ENCODE measurements around the gene FAM209B.

DNA sequence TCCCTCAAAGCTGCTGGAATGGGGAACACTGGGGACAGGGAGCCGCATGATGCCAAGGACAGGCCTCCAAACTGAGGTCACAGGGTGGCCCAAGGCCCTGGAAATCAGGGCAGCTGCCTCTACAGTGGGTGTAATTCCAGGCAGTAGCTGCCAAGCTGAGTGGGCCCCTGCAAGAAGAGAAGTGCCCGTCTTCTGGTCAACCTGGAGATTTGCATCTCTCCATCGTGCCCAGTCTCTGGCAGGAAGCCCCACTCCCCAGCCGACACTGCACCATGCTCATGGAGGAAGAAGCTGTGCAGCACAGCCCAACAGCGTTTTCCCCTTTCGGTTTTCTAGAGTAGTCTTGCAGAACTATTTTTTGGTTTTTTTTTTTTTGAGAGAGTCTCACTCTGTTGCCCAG lies 10.7 kb upstream of the FAM209B start:
- TF ChIP-seq MXI1 (conservative IDR thresholded peaks at IDR 0.05; ENCODE audit: poor library complexity, severe bottlenecking) (no peak), EZH2 (IDR thresholded peaks at IDR 0.05; ENCODE audit: borderline replicate concordance, insufficient read depth, low read length, poor library complexity, severe bottlenecking) (no peak), SMC3 (conservative IDR thresholded peaks at IDR 0.05; ENCODE audit: poor library complexity) (no peak)
- TF ChIP-seq, protein P1, sequence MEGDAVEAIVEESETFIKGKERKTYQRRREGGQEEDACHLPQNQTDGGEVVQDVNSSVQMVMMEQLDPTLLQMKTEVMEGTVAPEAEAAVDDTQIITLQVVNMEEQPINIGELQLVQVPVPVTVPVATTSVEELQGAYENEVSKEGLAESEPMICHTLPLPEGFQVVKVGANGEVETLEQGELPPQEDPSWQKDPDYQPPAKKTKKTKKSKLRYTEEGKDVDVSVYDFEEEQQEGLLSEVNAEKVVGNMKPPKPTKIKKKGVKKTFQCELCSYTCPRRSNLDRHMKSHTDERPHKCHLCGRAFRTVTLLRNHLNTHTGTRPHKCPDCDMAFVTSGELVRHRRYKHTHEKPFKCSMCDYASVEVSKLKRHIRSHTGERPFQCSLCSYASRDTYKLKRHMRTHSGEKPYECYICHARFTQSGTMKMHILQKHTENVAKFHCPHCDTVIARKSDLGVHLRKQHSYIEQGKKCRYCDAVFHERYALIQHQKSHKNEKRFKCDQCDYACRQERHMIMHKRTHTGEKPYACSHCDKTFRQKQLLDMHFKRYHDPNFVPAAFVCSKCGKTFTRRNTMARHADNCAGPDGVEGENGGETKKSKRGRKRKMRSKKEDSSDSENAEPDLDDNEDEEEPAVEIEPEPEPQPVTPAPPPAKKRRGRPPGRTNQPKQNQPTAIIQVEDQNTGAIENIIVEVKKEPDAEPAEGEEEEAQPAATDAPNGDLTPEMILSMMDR (IDR thresholded peaks at IDR 0.05; ENCODE audit: poor library complexity, severe bottlenecking): no peak

Data from neural cell (in vitro differentiated cells).